ENCODE measurements around the gene TTC39C. TPM values are rescaled to one million over a fixed set of nuclear protein-coding genes. Genes with fewer than 3 reads are reported as not detected.

TTC39C gene
- total RNA-seq, 2 donors from 2014 or later = 8.8 to 9.5 TPM

GRCh38 chr18:24053211-24053610 is 38.7 kb downstream of the TTC39C start:
- H3K4me1 ChIP-seq = no peaks in the 10 kb centered on the region
- no peak overlapping the region for H3K27ac ChIP-seq
- TF ChIP-seq CTCF (IDR thresholded peaks at IDR 0.05) = no peak
- no peaks in the 10 kb centered on the region for H3K9me3 ChIP-seq
- H3K27me3 ChIP-seq = no peaks in the 10 kb centered on the region
- no peaks in the 10 kb centered on the region for H3K36me3 ChIP-seq
- intact Hi-C loops (cut with DNase I) = no loop called here
- no peak overlapping the region for H3K9ac ChIP-seq (ENCODE audit: low read depth in 2 of 2, low read length in 2 of 2)
- no peak for DNase-seq
- H3K4me3 ChIP-seq = no peak overlapping the region

- no peak for DNase-seq
- Histone ChIP-seq H3K27ac (no peak overlapping the region), H3K4me1 (no peaks in the 10 kb centered on the region), H3K36me3 (no peaks in the 10 kb centered on the region), H3K9me3 (no peaks in the 10 kb centered on the region), H3K27me3 (no peaks in the 10 kb centered on the region), H3K9ac (ENCODE audit: low read depth in 2 of 2, low read length in 2 of 2) (no peak overlapping the region), H3K4me3 (no peak overlapping the region)
- no peak for TF ChIP-seq CTCF (IDR thresholded peaks at IDR 0.05)
- intact Hi-C loops (cut with DNase I) = no loop called here
Observed at GRCh38 chr18:24054130-24054529, 39.6 kb downstream of the TTC39C start.

GRCh38 chr18:24055009-24055804 is 40.7 kb downstream of the TTC39C start:
- H3K4me1 ChIP-seq = no peaks in the 10 kb centered on the region
- no peak for TF ChIP-seq CTCF (IDR thresholded peaks at IDR 0.05)

GRCh38 chr18:24055878-24056277 is 41.3 kb downstream of the TTC39C start:
- no peak overlapping the region for H3K9ac ChIP-seq (ENCODE audit: low read depth in 2 of 2, low read length in 2 of 2)
- no peaks in the 10 kb centered on the region for H3K27me3 ChIP-seq
- intact Hi-C loops (cut with DNase I) = no loop called here
- no peak for TF ChIP-seq CTCF (IDR thresholded peaks at IDR 0.05)
- no peaks in the 10 kb centered on the region for H3K36me3 ChIP-seq
- no peak overlapping the region for H3K4me3 ChIP-seq
- DNase-seq = no peak
- H3K27ac ChIP-seq = no peak overlapping the region
- H3K9me3 ChIP-seq = no peaks in the 10 kb centered on the region
- H3K4me1 ChIP-seq = no peaks in the 10 kb centered on the region

More at GRCh38 chr18:24055009-24055804, 40.7 kb downstream of the TTC39C start:
- no peaks in the 10 kb centered on the region for H3K9me3 ChIP-seq
- H3K27me3 ChIP-seq = no peaks in the 10 kb centered on the region
- no peak overlapping the region for H3K9ac ChIP-seq (ENCODE audit: low read depth in 2 of 2, low read length in 2 of 2)
- H3K4me3 ChIP-seq = no peak overlapping the region
- DNase-seq = no peak
- H3K36me3 ChIP-seq = no peaks in the 10 kb centered on the region
- no peak overlapping the region for H3K27ac ChIP-seq
- intact Hi-C loops (cut with DNase I) = no loop called here

- Histone ChIP-seq H3K9me3 (no peaks in the 10 kb centered on the region), H3K4me1 (no peaks in the 10 kb centered on the region), H3K27ac (no peak overlapping the region), H3K9ac (ENCODE audit: low read depth in 2 of 2, low read length in 2 of 2) (no peak overlapping the region), H3K4me3 (no peak overlapping the region), H3K27me3 (no peaks in the 10 kb centered on the region), H3K36me3 (no peaks in the 10 kb centered on the region)
- intact Hi-C loops (cut with DNase I) = no loop called here
- DNase-seq = no peak
- no peak for TF ChIP-seq CTCF (IDR thresholded peaks at IDR 0.05)
Observed at GRCh38 chr18:24056506-24056905, 42.0 kb downstream of the TTC39C start.

Data from colonic mucosa (tissue), 4 donors.